CD14-positive monocyte (primary cell): ENCODE results near the gene VAMP7. TPM values are rescaled to one million over a fixed set of nuclear protein-coding genes. Genes with fewer than 3 reads are reported as not detected.

Source experiments
- DNase-seq, 3 donors: peaks; one replicate each; pipeline ENCODE4 v3.0.0-alpha.2; 2011 to 2022
- H2AFZ ChIP-seq: 2 replicates; pipeline ENCODE4 v1.6.0; 2012; ENCODE audit warnings: mild to moderate bottlenecking, low read depth, low read length, inconsistent platforms; ENCODE audit not compliant: insufficient read depth, poor library complexity, severe bottlenecking
- H3K27ac ChIP-seq, 2 donors: 1 replicate in 1 of 2; 2 replicates in 1 of 2; pipeline ENCODE4 v1.5.1; 2012 to 2013; ENCODE audit warnings: low read length in 2 of 2, control low read depth in 1 of 2, inconsistent platforms in 1 of 2, low read depth in 1 of 2, mild to moderate bottlenecking in 1 of 2
- H3K27me3 ChIP-seq, 2 donors: one replicate each; pipeline versions ENCODE4 v1.6.0 to v1.6.1; 2011 to 2013; ENCODE audit warnings: low read length in 2 of 2; ENCODE audit not compliant: control insufficient read depth in 2 of 2, insufficient read depth in 2 of 2
- H3K36me3 ChIP-seq, 2 donors: replicated peaks in 1 of 2; 1 replicate in 1 of 2; 2 replicates in 1 of 2; pipeline versions ENCODE4 v1.5.1 to v1.6.1; 2012 to 2013; ENCODE audit warnings: low read length in 2 of 2, control low read depth in 1 of 2, inconsistent platforms in 1 of 2, mild to moderate bottlenecking in 1 of 2; ENCODE audit not compliant: insufficient read depth in 2 of 2, control insufficient read depth in 1 of 2
- H3K4me1 ChIP-seq, 2 donors: 1 replicate in 1 of 2; 2 replicates in 1 of 2; pipeline versions ENCODE4 v1.5.1 to v1.6.1; 2012 to 2013; ENCODE audit warnings: low read length in 2 of 2, control low read depth in 1 of 2, inconsistent platforms in 1 of 2, mild to moderate bottlenecking in 1 of 2, moderate library complexity in 1 of 2; ENCODE audit not compliant: insufficient read depth in 2 of 2, control insufficient read depth in 1 of 2
- H3K4me2 ChIP-seq: replicated peaks from 2 replicates; pipeline ENCODE3; 2012; ENCODE audit warnings: low read length, moderate library complexity, mild to moderate bottlenecking; ENCODE audit not compliant: poor library complexity, severe bottlenecking; ENCODE audit errors: extremely low read depth
- H3K4me3 ChIP-seq, 3 experiments: fragments of 200-600 bp in 1 of 3; sonication (generic) in 1 of 3; replicated peaks in 1 of 3; 1 replicate in 2 of 3; 2 replicates in 1 of 3; pipeline ENCODE4 v1.5.1; 2011 to 2013; ENCODE audit warnings: low read length in 3 of 3, mild to moderate bottlenecking in 3 of 3, control low read depth in 2 of 3, low read depth in 2 of 3, inconsistent platforms in 1 of 3, moderate library complexity in 1 of 3
- H3K79me2 ChIP-seq: 2 replicates; pipeline ENCODE4 v1.6.0; 2012; ENCODE audit warnings: mild to moderate bottlenecking, control low read depth, inconsistent platforms, low read length, moderate library complexity; ENCODE audit not compliant: insufficient read depth
- H3K9ac ChIP-seq: 2 replicates; pipeline ENCODE4 v1.6.0; 2017; ENCODE audit warnings: low read length, mild to moderate bottlenecking; ENCODE audit not compliant: insufficient read depth, poor library complexity, severe bottlenecking
- H3K9me3 ChIP-seq, 2 donors: replicated peaks in 1 of 2; 1 replicate in 1 of 2; 2 replicates in 1 of 2; pipeline versions ENCODE4 v1.5.1 to v1.6.1; 2012 to 2013; ENCODE audit warnings: low read length in 2 of 2, control low read depth in 1 of 2; ENCODE audit not compliant: control insufficient read depth in 1 of 2, insufficient read depth in 1 of 2
- H4K20me1 ChIP-seq: 2 replicates; pipeline ENCODE4 v1.6.0; 2012; ENCODE audit warnings: mild to moderate bottlenecking, low read length, control low read depth, moderate library complexity; ENCODE audit not compliant: insufficient read depth
- H3K27ac Mint-ChIP-seq, 7 donors: one replicate each; pipeline ENCODE4 v1.8.0; 2020; ENCODE audit warnings: mild to moderate bottlenecking in 7 of 7, mixed read lengths in 7 of 7, moderate library complexity in 6 of 7, inconsistent platforms in 2 of 7
- H3K27me3 Mint-ChIP-seq, 3 donors: one replicate each; pipeline ENCODE4 v1.8.0; 2021 to 2022; ENCODE audit warnings: low read depth in 3 of 3, mild to moderate bottlenecking in 3 of 3, mixed read lengths in 3 of 3, moderate library complexity in 3 of 3, inconsistent platforms in 1 of 3
- H3K36me3 Mint-ChIP-seq, 2 donors: one replicate each; pipeline ENCODE4 v1.8.0; 2020; ENCODE audit warnings: mixed read lengths in 2 of 2, inconsistent platforms in 1 of 2, mild to moderate bottlenecking in 1 of 2
- H3K4me1 Mint-ChIP-seq: one replicate; pipeline ENCODE4 v1.8.0; 2020; ENCODE audit warnings: mild to moderate bottlenecking, mixed read lengths
- H3K4me3 Mint-ChIP-seq, 2 donors: one replicate each; pipeline ENCODE4 v1.8.0; 2020; ENCODE audit warnings: mild to moderate bottlenecking in 2 of 2, mixed read lengths in 2 of 2, moderate library complexity in 1 of 2
- H3K9me3 Mint-ChIP-seq, 7 donors: one replicate each; pipeline ENCODE4 v1.8.0; 2020 to 2022; ENCODE audit warnings: mixed read lengths in 7 of 7, mild to moderate bottlenecking in 6 of 7, moderate library complexity in 6 of 7, inconsistent platforms in 2 of 7
- CTCF ChIP-seq: fragments of 200-600 bp; IDR thresholded peaks from one replicate; pipeline ENCODE4 v1.8.0; 2022; ENCODE audit warnings: antibody characterized with exemption, mild to moderate bottlenecking
- WGBS: methylation state at CpG from one replicate; pipeline ENCODE4 v1.1.5; 2013; ENCODE audit warnings: missing lambda C conversion rate; ENCODE audit not compliant: insufficient coverage; 5-methylcytosine and 5-hydroxymethylcytosine counted together
- intact Hi-C, 2 donors: fragments of 100-400 bp; cut with micrococcal nuclease; formaldehyde crosslinking; loops; one replicate each; pipeline versions ENCODE4 v1.15.0 to v1.15.1; 2023
- polyA plus RNA-seq, 3 donors: library from polyadenylated mRNA; depleted of rRNA in 1 of 3; unstranded in 2 of 3; stranded (reverse) in 1 of 3; fragments of 300-500 nt in 2 of 3; fragments of >200 nt in 1 of 3; fragmentation: Illumina TruSeq in 2 of 3; gene quantifications; 1 replicate in 2 of 3; 2 replicates in 1 of 3; pipeline ENCODE4 v1.2.3, GENCODE V29; 2012 to 2021

VAMP7 gene
- polyA plus RNA-seq, 3 donors: 17.9 to 88.8 (median 67.5) TPM

DNA sequence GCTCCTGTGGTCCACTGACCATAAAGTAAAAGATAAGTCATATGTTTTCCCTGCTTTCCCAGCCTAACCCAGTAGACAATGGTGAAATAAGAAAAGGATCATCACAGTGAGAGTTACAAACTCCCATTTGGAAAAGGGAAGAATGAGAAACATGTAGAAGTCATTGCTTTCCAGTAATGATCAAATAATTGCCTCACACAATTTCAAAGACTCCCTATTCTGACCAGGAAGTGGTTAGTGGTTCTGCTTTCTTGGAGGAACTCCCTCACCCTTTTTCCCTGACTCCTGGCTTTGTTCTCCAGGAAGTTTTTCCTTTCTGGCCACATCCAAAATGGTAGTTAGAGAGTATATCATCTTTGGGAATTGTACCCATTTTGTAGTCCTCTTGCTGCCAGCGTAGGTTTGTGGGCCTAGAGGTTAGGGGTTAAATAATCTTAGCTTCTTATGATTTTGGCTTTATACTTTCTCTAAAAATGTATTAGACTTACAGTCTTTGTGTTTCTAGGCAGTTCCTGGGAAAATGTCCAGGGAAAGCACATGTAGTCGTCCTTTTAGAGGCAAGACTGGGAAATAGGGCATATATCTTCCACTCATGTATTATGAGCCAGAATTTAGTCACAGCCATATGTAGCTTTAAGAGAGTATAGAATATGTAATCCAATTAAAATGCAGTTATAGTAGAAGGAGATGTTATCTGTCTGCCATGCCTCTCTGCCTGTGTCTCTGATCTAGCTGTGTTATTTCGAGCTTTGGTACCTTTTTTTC is 10.5 kb downstream of the VAMP7 start:
- H3K27ac Mint-ChIP-seq: peak overlapping the region in 4 of 7 donors; percentile 16 to 87 (median 66)

GRCh38 chrX:155893521-155893920 is 12.4 kb downstream of the VAMP7 start:
- WGBS: 0% methylated on average over 1 of the region's 3 CpGs
- no peak for TF ChIP-seq CTCF

More for the DNA sequence above, 10.5 kb downstream of the VAMP7 start:
- Mint-ChIP-seq H3K36me3 (peaks cover 30 to 34% of the 10 kb centered on the region in 2 donors), H3K27me3 (no peaks in the 10 kb centered on the region), H3K9me3 (peaks cover 0 to 11% (median 3%) of the 10 kb centered on the region in 7 donors), H3K4me3 (no peak overlapping the region), H3K4me1 (peaks cover 36% of the 10 kb centered on the region)
- H3K4me1 ChIP-seq: peaks cover 25% of the 10 kb centered on the region in 2 donors
- H4K20me1 ChIP-seq: peaks cover 42% of the 10 kb centered on the region
- H3K4me3 ChIP-seq: no peak overlapping the region
- intact Hi-C loops: no loop called here
- peaks cover 29% of the 10 kb centered on the region for H3K79me2 ChIP-seq
- H3K36me3 ChIP-seq: peaks cover 10 to 46% of the 10 kb centered on the region in 2 donors
- no peaks in the 10 kb centered on the region for H3K27me3 ChIP-seq
- TF ChIP-seq CTCF: no peak
- H3K4me2 ChIP-seq: peak overlapping the region; percentile 1
- H3K9ac ChIP-seq: no peak overlapping the region
- DNase-seq: peak in 2 of 3 donors; percentile 14 to 34
- H3K27ac ChIP-seq: peak overlapping the region in 1 of 2 donors; percentile 17
- no peak overlapping the region for H2AFZ ChIP-seq
- H3K9me3 ChIP-seq: no peaks in the 10 kb centered on the region
- no CpG with 5 or more reads among the region's 3 CpGs for WGBS

More at GRCh38 chrX:155893521-155893920, 12.4 kb downstream of the VAMP7 start:
- no peak overlapping the region for H3K4me3 Mint-ChIP-seq
- peaks cover 44 to 50% of the 10 kb centered on the region in 2 donors for H3K36me3 Mint-ChIP-seq
- peaks cover 0 to 8% (median 3%) of the 10 kb centered on the region in 7 donors for H3K9me3 Mint-ChIP-seq
- Histone ChIP-seq H3K79me2 (peaks cover 10% of the 10 kb centered on the region), H3K9me3 (no peaks in the 10 kb centered on the region), H4K20me1 (peaks cover 28% of the 10 kb centered on the region), H3K27ac (no peak overlapping the region), H3K4me3 (no peak overlapping the region), H3K36me3 (peaks cover 18 to 61% of the 10 kb centered on the region in 2 donors), H3K9ac (no peak overlapping the region), H3K27me3 (no peaks in the 10 kb centered on the region), H3K4me2 (no peak overlapping the region), H3K4me1 (peaks cover 11 to 16% of the 10 kb centered on the region in 2 donors), H2AFZ (no peak overlapping the region)
- no peaks in the 10 kb centered on the region for H3K27me3 Mint-ChIP-seq
- peak overlapping the region in 1 of 7 donors; percentile 8 for H3K27ac Mint-ChIP-seq
- intact Hi-C loops: no loop called here
- H3K4me1 Mint-ChIP-seq: peaks cover 28% of the 10 kb centered on the region
- DNase-seq: no peak
